Stimulated activated CD8-positive, alpha-beta memory T cell treated with anti-CD3 and anti-CD28 coated beads, Interleukin-7, amount 100 ng/mL, for 1 hour (primary cell): Measurements from ENCODE around the gene TP53.
A peak's percentile ranks its signal among the peaks of the same experiment; 100 is the strongest.
"Not testable (repeated sequence)": the region's sequence is repeated elsewhere in the genome, so short reads cannot be mapped to it uniquely, and the experiment has no call there.

ENCODE experiments used
- DNase-seq, 2 donors: peaks; one replicate each; pipeline ENCODE4 v3.0.0-alpha.2; 2020; ENCODE audit warnings: low read depth in 2 of 2

TP53 gene

GRCh38 chr17:7631398-7632380, 55.6 kb downstream of the TP53 start:
- DNase-seq: no peak

- no peak for DNase-seq
Measured at GRCh38 chr17:7629939-7630571, 57.2 kb downstream of the TP53 start, which contains the start of gene SHBG. Gene SHBG (plus strand): TSS chr17:7630135. CDS start chr17:7630173, 38 bp downstream.

GRCh38 chr17:7627250-7628121, 59.8 kb downstream of the TP53 start, which contains the start of gene SAT2:
Gene SAT2 (minus strand): TSS chr17:7627821. CDS start chr17:7627635, 186 bp downstream.
- peak; percentile 70 for DNase-seq

- DNase-seq: no peak
Measured at GRCh38 chr17:7626956-7627249, 60.4 kb downstream of the TP53 start.

GRCh38 chr17:7626307-7626706, 61.0 kb downstream of the TP53 start:
- no peak for DNase-seq

- DNase-seq: not testable (repeated sequence)
Measured at GRCh38 chr17:7625749-7626148, 61.5 kb downstream of the TP53 start.

- DNase-seq: no peak
Measured at GRCh38 chr17:7623661-7624060, 63.6 kb downstream of the TP53 start.

- DNase-seq: no peak
Measured at GRCh38 chr17:7620835-7621234, 66.5 kb downstream of the TP53 start.

GRCh38 chr17:7618608-7619007, 68.7 kb downstream of the TP53 start:
- DNase-seq: no peak
